ENCODE data around the gene FIBCD1. TPM values are rescaled to one million over a fixed set of nuclear protein-coding genes. Genes with fewer than 3 reads are reported as not detected.

FIBCD1 gene
- total and polyA plus RNA-seq, 2 of the 8 experiments (the other 6 are each of a cell fraction or from before 2014, with no cell fraction given): 6.1 to 8.8 TPM

DNA sequence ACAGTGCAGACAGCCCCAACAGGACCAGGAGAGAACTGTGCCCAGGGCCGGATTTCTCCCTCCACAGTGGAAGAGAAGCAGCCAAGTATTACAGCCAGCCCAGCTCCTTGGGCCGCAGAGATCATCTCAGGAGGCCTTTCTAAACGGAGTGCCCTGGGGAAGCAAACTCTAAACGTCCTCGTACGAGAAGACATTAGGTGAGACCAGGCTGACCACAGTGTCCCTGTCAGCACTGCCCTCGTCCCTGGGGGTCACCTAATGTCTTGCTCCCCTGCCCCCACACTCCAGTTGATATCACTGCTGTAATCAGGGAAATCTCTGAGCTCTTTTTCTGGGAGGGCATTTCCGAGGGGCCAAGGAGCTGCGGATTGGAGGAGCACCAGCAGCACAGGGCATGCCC is 48.9 kb downstream of the FIBCD1 start (continued):
- TF ChIP-seq PHF8 (conservative IDR thresholded peaks at IDR 0.05; ENCODE audit: low read depth, low read length) (no peak), FOSL1 (IDR thresholded peaks at IDR 0.05; ENCODE audit: insufficient read depth, low read depth, low read length) (no peak), SIRT6 (IDR thresholded peaks at IDR 0.05; ENCODE audit: low read length) (no peak), HDAC6 (IDR thresholded peaks at IDR 0.05; ENCODE audit: low read depth, low read length) (no peak), RNF2 (IDR thresholded peaks at IDR 0.05; ENCODE audit: borderline replicate concordance, low read depth, low read length, missing control alignments, poor library complexity, severe bottlenecking) (no peak), CREB1 (IDR thresholded peaks at IDR 0.05) (no peak), SAP30 (IDR thresholded peaks at IDR 0.05; ENCODE audit: insufficient read depth, insufficient replicate concordance, low read length) (no peak)
